Subcutaneous adipose tissue (tissue), 4 donors: ENCODE data around the gene SYNE3. TPM values are rescaled to one million over a fixed set of nuclear protein-coding genes. Genes with fewer than 3 reads are reported as not detected.
A peak's percentile ranks its signal among the peaks of the same experiment; 100 is the strongest.

Experiments used
- small RNA-seq: library from RNA; depleted of rRNA; stranded (forward); fragments of <200 nt; gene quantifications from one replicate; pipeline ENCODE3, GENCODE V24; 2016
- total RNA-seq, 4 donors: library from RNA; depleted of rRNA; stranded (reverse); fragments of >200 nt; gene quantifications; one replicate each; pipeline ENCODE4 v1.1.0, GENCODE V29; 2016
- TF ChIP-seq, protein P1 (sequence below): fragments of 450-650 bp; IDR thresholded peaks from one replicate; pipeline ENCODE4 v1.5.1; 2016; ENCODE audit warnings: low read depth, mild to moderate bottlenecking, control low read depth, antibody characterized with exemption, moderate library complexity

SYNE3 gene
- total RNA-seq, 4 donors from 2014 or later = 82.8 to 196 (median 136) TPM

DNA sequence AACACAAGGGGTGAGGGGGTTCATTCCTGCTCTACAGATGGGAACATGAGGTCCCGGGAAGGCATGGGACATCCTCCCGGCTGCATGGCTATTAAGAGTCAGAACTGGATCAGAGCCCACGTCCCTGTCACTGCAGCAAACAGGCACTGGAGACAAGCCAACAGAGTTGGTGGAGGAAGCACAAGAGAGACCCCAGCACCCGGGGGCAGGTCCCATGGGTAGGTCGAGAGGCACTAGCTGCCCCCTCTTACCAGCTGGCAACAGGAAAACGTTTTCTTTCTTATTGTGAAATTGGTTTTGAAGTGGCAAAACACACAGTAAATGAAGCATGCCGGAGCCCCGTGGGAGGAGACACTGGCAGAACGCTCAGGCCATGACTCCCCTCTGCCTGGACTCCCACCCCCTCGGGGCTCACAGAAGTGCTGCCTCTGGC, 43.6 kb downstream of the SYNE3 start:
- TF ChIP-seq, protein P1, sequence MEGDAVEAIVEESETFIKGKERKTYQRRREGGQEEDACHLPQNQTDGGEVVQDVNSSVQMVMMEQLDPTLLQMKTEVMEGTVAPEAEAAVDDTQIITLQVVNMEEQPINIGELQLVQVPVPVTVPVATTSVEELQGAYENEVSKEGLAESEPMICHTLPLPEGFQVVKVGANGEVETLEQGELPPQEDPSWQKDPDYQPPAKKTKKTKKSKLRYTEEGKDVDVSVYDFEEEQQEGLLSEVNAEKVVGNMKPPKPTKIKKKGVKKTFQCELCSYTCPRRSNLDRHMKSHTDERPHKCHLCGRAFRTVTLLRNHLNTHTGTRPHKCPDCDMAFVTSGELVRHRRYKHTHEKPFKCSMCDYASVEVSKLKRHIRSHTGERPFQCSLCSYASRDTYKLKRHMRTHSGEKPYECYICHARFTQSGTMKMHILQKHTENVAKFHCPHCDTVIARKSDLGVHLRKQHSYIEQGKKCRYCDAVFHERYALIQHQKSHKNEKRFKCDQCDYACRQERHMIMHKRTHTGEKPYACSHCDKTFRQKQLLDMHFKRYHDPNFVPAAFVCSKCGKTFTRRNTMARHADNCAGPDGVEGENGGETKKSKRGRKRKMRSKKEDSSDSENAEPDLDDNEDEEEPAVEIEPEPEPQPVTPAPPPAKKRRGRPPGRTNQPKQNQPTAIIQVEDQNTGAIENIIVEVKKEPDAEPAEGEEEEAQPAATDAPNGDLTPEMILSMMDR = no peak

DNA sequence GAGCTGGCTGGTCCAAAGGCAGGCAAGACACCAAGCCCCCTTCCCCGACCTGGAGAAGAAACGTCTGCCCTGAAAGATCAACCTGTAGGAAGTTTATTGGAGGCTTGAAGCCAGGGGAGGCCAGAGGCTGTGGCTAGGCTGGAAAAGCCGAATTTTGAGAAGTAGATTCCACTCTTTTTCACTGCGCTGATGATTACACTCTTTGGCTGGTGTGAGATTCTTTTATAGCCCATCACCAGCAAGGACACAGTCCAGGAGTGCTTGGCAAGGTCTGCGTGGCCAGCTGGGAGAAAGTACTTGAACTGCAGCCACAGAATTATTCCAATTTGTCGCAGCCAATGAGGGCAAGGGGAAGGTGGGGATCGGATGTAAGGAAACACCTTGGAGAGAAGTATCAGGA, 45.0 kb downstream of the SYNE3 start:
- TF ChIP-seq, protein P1 = no peak

- TF ChIP-seq, protein P1 = no peak
Observed at GRCh38 chr14:95471016-95471415, 45.4 kb downstream of the SYNE3 start.

- TF ChIP-seq, protein P1 = no peak
Observed at GRCh38 chr14:95469134-95469481, 47.3 kb downstream of the SYNE3 start.

DNA sequence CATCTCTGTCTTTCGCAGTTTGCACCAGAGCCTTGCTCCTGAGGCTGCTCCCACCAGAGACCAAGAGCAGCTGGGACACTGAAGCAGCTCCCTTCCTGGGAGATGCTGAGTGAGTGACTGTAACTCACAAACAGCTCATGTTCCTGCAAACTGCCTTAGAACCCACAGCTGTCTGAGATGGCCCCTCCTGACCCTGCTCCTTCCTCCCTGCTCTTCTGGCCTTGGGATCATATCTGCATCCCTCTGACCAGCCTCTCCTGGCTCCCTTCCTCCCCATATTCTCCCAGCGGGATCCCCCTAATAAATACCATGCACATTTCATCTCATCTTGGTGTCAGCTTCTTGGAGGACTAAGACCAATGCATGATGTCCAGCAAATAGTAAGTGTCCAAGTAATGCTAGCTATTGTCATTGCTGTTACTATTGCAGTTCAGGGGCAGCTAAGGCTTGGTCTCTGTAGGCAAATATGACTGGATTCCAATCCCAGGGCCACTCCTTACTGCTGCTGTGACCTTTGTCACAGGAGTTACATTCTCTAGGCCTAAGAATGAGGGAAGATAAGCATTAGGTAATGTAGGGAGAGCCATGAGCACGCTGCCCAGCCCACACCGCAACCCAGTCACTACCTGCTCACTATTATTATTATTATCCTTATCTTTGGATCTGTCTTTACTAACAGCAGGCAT, 47.9 kb downstream of the SYNE3 start:
- TF ChIP-seq, protein P1 = no peak

- TF ChIP-seq, protein P1 = no peak
Observed at GRCh38 chr14:95467657-95468056, 48.8 kb downstream of the SYNE3 start.

- TF ChIP-seq, protein P1 = no peak
Observed at GRCh38 chr14:95467232-95467631, 49.2 kb downstream of the SYNE3 start.

Small RNAs within 50 kb of the gene (small RNA-seq; reads per million reads assigned to genes)
- gene SCARNA13 = 3.0 reads per million, percentile 59 among the genes with 10 or more reads in this experiment

Other genes starting within 250 kb of the SYNE3 start
- gene CLMN, start 196.7 kb downstream of the SYNE3 start, total RNA-seq = 10 to 100 TPM; 20.7 to 56.5 (median 29.7) TPM
- 10 to 100 TPM; 17.7 to 48.8 (median 20.5) TPM for gene GLRX5, start 18.4 kb upstream of the SYNE3 start, total RNA-seq
- gene TCL1B, start 169.8 kb upstream of the SYNE3 start, total RNA-seq = not detected
- gene TCL1A, start 197.5 kb upstream of the SYNE3 start, total RNA-seq = not detected